ENCODE results near the gene SSTR3. TPM values are rescaled to one million over a fixed set of nuclear protein-coding genes. Genes with fewer than 3 reads are reported as not detected.

Gene SSTR3
- total RNA-seq = not detected in 2 replicates

DNA sequence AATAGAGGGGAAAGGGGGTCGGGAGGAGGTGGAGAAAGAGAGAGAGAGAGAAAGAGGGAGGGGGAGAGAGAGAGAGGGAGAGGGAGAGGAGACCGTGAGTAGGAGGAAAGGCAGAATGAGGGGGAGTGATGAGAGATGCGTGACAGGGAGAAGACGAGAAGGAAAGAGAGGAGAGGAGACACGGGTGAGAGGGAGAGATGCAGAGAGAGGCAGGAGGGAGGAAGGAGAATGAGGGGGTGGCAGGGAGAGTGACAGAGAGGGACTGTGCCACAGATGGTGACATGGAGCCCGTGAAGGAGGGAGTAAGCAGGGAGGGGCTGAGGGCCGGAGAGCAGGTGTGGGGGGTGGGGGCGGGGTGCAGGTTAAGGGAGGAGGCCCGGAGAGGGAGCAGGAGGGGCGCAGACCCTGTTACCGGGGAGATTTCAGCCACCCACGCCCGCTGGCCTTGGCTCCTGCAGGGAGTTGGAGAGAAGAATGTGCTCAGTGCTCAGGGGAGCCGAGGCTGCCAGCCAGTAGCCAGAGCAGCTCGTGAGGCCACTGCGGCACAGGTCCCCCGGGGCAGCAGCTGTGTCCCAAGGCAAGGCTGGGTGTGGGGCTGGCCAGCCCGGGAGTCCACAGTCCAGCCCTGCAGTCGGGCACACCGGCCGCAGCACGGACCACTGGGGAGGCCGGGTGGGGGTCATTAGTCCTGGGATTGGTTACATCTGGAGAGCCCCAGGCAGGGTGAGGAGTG is at the start of gene SSTR3:
Gene SSTR3 (minus strand): TSS at position 304 of the 733 bp plus-strand sequence. CDS start 4,674 bp downstream, outside the sequence.
- TF ChIP-seq, protein P1, sequence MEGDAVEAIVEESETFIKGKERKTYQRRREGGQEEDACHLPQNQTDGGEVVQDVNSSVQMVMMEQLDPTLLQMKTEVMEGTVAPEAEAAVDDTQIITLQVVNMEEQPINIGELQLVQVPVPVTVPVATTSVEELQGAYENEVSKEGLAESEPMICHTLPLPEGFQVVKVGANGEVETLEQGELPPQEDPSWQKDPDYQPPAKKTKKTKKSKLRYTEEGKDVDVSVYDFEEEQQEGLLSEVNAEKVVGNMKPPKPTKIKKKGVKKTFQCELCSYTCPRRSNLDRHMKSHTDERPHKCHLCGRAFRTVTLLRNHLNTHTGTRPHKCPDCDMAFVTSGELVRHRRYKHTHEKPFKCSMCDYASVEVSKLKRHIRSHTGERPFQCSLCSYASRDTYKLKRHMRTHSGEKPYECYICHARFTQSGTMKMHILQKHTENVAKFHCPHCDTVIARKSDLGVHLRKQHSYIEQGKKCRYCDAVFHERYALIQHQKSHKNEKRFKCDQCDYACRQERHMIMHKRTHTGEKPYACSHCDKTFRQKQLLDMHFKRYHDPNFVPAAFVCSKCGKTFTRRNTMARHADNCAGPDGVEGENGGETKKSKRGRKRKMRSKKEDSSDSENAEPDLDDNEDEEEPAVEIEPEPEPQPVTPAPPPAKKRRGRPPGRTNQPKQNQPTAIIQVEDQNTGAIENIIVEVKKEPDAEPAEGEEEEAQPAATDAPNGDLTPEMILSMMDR (IDR thresholded peaks at IDR 0.05; ENCODE audit: insufficient read depth, low read depth, low read length) = no peak
- no peak for DNase-seq (ENCODE audit: low read depth)
- H3K4me3 ChIP-seq (ENCODE audit: low read depth, low read length) = no peak within 1 kb of the TSS

DNA sequence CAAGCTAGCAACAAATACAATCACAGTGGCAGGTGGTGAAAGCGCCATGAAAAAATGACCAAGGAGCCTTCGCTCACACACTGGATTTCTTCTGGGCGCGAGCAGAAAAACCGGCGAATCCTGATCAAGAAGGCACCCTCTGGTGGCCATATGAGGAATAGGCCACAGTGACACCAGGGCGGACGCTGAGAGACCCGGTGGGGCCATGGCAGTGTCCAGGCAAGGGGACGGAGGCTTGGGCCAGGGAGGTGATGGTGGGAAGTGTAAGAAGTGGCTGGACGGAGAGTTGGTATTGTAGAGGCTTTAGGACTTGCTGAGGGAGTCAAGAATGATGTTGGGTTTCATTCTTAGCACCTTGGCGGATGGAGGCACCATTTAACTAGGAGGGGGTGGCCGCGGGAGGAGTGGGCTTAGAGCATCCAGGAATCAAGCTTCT is 48.6 kb upstream of the SSTR3 start:
- TF ChIP-seq, protein P1 (IDR thresholded peaks at IDR 0.05; ENCODE audit: insufficient read depth, low read depth, low read length) = peak; percentile 96
- DNase-seq (ENCODE audit: low read depth) = peak; percentile 58

DNA sequence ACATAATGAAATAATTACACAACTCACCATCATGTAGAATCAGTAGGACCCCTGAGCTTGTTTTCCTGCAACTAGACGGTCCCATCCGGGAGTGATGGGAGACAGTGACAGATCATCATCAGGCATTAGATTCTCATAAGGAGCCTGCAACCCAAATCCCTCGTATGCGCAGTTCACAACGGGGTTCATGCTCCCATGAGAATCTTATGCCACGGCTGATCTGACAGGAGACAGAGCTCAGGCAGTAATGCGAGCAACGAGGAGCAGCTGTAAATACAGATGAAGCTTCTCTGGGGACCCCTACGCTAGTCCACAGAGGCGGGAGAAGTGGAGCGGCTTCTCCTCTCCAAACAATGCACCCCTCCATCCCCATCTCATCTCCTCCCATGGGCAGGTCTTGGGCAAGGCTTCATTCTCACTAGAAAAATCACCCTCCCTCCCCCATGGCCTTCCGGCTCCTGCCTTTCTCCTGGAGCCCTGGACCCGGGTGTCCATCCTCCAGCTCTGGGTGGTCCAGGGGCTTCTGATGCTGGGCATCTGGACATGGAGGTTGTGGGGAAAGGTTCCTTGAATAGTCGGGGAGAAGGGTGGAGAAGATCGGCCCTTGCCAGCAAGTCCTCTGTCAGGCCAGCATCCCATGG is 48.0 kb upstream of the SSTR3 start:
- no peak for DNase-seq (ENCODE audit: low read depth)
- no peak overlapping the region for H3K4me3 ChIP-seq (ENCODE audit: low read depth, low read length)
- TF ChIP-seq, protein P1 (IDR thresholded peaks at IDR 0.05; ENCODE audit: insufficient read depth, low read depth, low read length) = no peak

More for the DNA sequence above, 48.6 kb upstream of the SSTR3 start:
- no peak overlapping the region for H3K4me3 ChIP-seq (ENCODE audit: low read depth, low read length)

DNA sequence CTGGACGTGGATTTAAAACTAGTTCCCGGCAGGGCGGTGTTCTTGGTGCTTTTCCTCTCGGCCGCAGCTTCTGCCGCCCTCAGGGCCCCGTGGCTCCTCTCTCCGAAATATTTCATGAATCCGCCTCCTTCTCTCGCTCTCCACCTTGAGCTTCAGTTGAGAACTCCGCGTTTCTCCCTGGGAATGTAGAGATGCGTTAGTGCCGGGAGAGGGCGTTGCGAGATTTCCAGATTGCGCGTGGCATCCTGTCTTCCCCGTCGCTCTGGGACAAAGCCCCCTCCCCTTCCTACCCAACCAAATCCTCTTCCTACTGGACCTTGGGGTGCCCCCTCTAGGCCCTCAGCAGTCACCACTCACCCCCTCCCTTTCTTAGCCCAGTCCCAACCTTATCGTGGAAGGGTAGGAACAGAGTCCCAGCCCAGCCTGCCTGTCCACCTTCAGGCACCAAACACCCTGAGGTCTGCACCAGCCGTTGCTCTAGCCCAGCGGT is 47.3 kb upstream of the SSTR3 start:
- TF ChIP-seq, protein P1 (IDR thresholded peaks at IDR 0.05; ENCODE audit: insufficient read depth, low read depth, low read length) = peak; percentile 68
- peak; percentile 54 for DNase-seq (ENCODE audit: low read depth)
- H3K4me3 ChIP-seq (ENCODE audit: low read depth, low read length) = peak overlapping the region; percentile 18

DNA sequence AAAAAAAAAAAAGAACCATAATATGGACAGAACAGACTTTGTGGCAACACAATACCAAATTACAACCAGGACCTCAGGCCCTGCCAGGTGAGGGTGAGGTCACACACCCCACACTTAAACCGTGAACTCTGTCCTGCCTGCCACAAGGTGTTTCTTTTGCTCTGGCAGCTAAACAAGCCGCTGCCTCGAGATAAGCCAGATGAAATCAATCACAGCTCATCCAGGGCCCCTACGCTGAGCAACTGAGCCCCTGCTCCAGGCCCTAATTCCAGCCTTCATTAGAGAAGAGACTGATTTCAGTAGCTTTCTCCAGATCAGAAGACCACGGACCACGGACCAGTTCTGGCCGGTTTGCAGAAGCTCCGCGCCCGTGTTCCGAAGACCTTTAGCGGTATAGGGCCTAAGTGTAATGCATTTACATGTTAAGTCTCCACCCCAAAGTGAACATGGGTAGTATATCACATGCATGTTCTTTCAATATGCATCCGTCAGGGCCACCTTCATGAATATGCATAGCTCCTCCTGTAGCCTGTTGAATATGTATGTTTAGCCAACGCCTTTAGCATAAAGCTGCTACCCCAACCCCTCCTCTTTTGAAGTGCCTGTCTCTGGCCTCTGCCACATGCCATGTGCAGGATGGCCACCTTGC is 46.6 kb upstream of the SSTR3 start:
- TF ChIP-seq, protein P1 (IDR thresholded peaks at IDR 0.05; ENCODE audit: insufficient read depth, low read depth, low read length) = no peak
- DNase-seq (ENCODE audit: low read depth) = no peak
- no peak overlapping the region for H3K4me3 ChIP-seq (ENCODE audit: low read depth, low read length)

DNA sequence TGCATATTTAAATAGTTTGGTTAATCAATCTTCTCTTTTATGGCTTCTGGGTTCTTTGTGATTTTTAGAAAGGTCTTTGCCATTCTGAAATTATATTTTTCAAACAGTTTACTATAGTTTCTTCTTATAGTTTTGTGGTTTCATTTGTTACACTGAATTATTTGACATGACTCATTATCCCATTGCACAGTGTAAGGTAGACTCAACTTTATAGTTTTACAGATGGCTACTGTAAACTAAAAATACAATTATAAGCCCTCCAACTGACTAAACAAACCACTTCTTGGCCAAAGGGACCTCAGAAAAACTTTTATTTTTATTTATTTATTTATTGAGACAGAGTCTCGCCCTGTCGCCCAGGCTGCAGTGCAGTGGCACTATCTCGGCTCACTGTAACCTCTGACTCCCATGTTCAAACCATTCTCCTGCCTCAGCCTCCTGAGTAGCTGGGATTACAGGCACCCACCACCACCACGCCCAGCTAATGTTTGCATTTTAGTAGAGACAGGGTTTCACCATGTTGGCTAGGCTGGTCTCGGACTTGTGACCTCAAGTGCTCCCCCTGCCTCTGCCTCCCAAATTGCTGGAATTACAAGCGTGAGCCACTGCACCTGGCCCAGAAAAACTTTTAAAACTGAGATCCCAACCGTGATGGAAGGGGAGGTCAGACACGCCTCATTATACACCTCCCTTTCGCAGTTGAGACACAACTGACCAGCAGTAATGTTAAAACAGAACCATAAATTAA is 45.9 kb upstream of the SSTR3 start:
- no peak for DNase-seq (ENCODE audit: low read depth)
- H3K4me3 ChIP-seq (ENCODE audit: low read depth, low read length) = no peak overlapping the region
- TF ChIP-seq, protein P1 (IDR thresholded peaks at IDR 0.05; ENCODE audit: insufficient read depth, low read depth, low read length) = no peak

Data from fibroblast of villous mesenchyme (primary cell).